ENCODE results near the gene LIMCH1. TPM values are rescaled to one million over a fixed set of nuclear protein-coding genes. Genes with fewer than 3 reads are reported as not detected.

Gene LIMCH1
- total and polyA plus RNA-seq, 3 donors from 2014 or later = 14.0 to 20.9 (median 18.6) TPM

- 24 to 32% methylated on average over 2 of the region's 2 CpGs for WGBS, 2 donors
Measured at GRCh38 chr4:41693629-41694028, 155.7 kb downstream of the LIMCH1 start.

GRCh38 chr4:41696131-41696530, 158.2 kb downstream of the LIMCH1 start:
- TF ChIP-seq POLR2A (IDR thresholded peaks at IDR 0.05) = no peak
- TF ChIP-seq CTCF (IDR thresholded peaks at IDR 0.05) = no peak
- DNase-seq = no peak
- H3K4me3 ChIP-seq = no peak overlapping the region
- H3K27ac ChIP-seq = no peak overlapping the region
- H3K36me3 ChIP-seq (ENCODE audit: low read depth, missing control alignments) = no peaks in the 10 kb centered on the region
- intact Hi-C loops (cut with DNase I; ENCODE audit: low total_unique reads) = no loop called here
- 86 to 93% methylated on average over 3 of the region's 3 CpGs for WGBS, 2 donors
- H3K27me3 ChIP-seq = no peaks in the 10 kb centered on the region
- H3K4me1 ChIP-seq = no peaks in the 10 kb centered on the region
- no peaks in the 10 kb centered on the region for H3K9me3 ChIP-seq

More at GRCh38 chr4:41693629-41694028, 155.7 kb downstream of the LIMCH1 start:
- no peak for TF ChIP-seq POLR2A (IDR thresholded peaks at IDR 0.05)
- peak in 1 of 3 experiments; percentile 26 for TF ChIP-seq CTCF (IDR thresholded peaks at IDR 0.05)
- no peak overlapping the region for H3K27ac ChIP-seq
- no peak for DNase-seq
- no peak overlapping the region for H3K4me3 ChIP-seq
- H3K27me3 ChIP-seq = no peaks in the 10 kb centered on the region
- intact Hi-C loops (cut with DNase I; ENCODE audit: low total_unique reads) = loop anchor here (5.0 kb wide), 1 partner anchor 189 kb away; no protein-coding TSS in a partner anchor
- no peaks in the 10 kb centered on the region for H3K9me3 ChIP-seq
- no peaks in the 10 kb centered on the region for H3K36me3 ChIP-seq (ENCODE audit: low read depth, missing control alignments)
- H3K4me1 ChIP-seq = no peaks in the 10 kb centered on the region

GRCh38 chr4:41696763-41697162, 158.8 kb downstream of the LIMCH1 start:
- no peak for DNase-seq
- intact Hi-C loops (cut with DNase I; ENCODE audit: low total_unique reads) = no loop called here
- WGBS, 2 donors = 75 to 85% methylated on average over 4 of the region's 4 CpGs
- Histone ChIP-seq H3K36me3 (ENCODE audit: low read depth, missing control alignments) (no peaks in the 10 kb centered on the region), H3K4me1 (no peaks in the 10 kb centered on the region), H3K27ac (no peak overlapping the region), H3K9me3 (no peaks in the 10 kb centered on the region), H3K4me3 (no peak overlapping the region), H3K27me3 (no peaks in the 10 kb centered on the region)
- TF ChIP-seq CTCF (IDR thresholded peaks at IDR 0.05) (no peak), POLR2A (IDR thresholded peaks at IDR 0.05) (no peak)

- TF ChIP-seq CTCF (IDR thresholded peaks at IDR 0.05) (no peak), POLR2A (IDR thresholded peaks at IDR 0.05) (no peak)
- H3K9me3 ChIP-seq = no peaks in the 10 kb centered on the region
- H3K4me3 ChIP-seq = no peak overlapping the region
- intact Hi-C loops (cut with DNase I; ENCODE audit: low total_unique reads) = no loop called here
- H3K27me3 ChIP-seq = no peaks in the 10 kb centered on the region
- no peaks in the 10 kb centered on the region for H3K36me3 ChIP-seq (ENCODE audit: low read depth, missing control alignments)
- no peak for DNase-seq
- no peak overlapping the region for H3K27ac ChIP-seq
- WGBS, 2 donors = 81 to 91% methylated on average over 3 of the region's 3 CpGs
- H3K4me1 ChIP-seq = no peaks in the 10 kb centered on the region
Measured at GRCh38 chr4:41701983-41702382, 164.0 kb downstream of the LIMCH1 start.

GRCh38 chr4:41702770-41703169, 164.8 kb downstream of the LIMCH1 start:
- WGBS, 2 donors = 68 to 73% methylated on average over 4 of the region's 4 CpGs
- no peak for TF ChIP-seq CTCF (IDR thresholded peaks at IDR 0.05)
- TF ChIP-seq POLR2A (IDR thresholded peaks at IDR 0.05) = no peak

More at GRCh38 chr4:41702770-41703169, 164.8 kb downstream of the LIMCH1 start:
- intact Hi-C loops (cut with DNase I; ENCODE audit: low total_unique reads) = no loop called here
- Histone ChIP-seq H3K4me3 (no peak overlapping the region), H3K27me3 (no peaks in the 10 kb centered on the region), H3K36me3 (ENCODE audit: low read depth, missing control alignments) (no peaks in the 10 kb centered on the region), H3K9me3 (no peaks in the 10 kb centered on the region), H3K27ac (no peak overlapping the region), H3K4me1 (no peaks in the 10 kb centered on the region)
- DNase-seq = no peak

Measured in testis (tissue), 3 donors.